Hepatocyte (in vitro differentiated cells): ENCODE measurements around the gene CLIC5.

Experiments used
- EZH2phosphoT487 ChIP-seq: fragments of 200-600 bp; sonication (generic); IDR thresholded peaks from one replicate; pipeline ENCODE4 v1.6.1; 2018; ENCODE audit warnings: antibody characterized with exemption, mild to moderate bottlenecking, low read depth, moderate library complexity; ENCODE audit not compliant: unreplicated experiment, severe bottlenecking
- TF ChIP-seq, protein P1 (sequence below): fragments of 200-600 bp; sonication (generic); IDR thresholded peaks from 2 replicates; pipeline ENCODE4 v1.5.1; 2016; ENCODE audit warnings: antibody characterized with exemption, mild to moderate bottlenecking; ENCODE audit not compliant: poor library complexity

DNA sequence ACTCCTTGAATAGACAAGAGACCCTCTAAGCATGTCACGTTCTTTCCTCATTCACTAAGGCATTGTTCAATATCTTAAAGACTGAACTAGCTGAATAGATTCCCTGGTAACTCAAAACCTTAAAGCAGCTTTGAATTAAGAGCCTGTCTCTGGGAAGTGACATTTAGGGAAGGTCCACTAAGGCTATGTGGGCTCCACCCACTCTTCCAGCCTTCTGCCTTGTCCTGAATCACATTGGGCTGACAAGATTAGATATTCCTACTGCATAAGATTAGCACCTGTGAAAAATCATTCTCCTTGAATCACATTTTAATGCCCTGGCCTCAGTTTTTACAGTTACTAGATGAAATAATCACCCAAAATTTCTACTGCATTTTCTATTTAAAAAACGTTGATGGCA is 36.3 kb downstream of the CLIC5 start:
- TF ChIP-seq, protein P1, sequence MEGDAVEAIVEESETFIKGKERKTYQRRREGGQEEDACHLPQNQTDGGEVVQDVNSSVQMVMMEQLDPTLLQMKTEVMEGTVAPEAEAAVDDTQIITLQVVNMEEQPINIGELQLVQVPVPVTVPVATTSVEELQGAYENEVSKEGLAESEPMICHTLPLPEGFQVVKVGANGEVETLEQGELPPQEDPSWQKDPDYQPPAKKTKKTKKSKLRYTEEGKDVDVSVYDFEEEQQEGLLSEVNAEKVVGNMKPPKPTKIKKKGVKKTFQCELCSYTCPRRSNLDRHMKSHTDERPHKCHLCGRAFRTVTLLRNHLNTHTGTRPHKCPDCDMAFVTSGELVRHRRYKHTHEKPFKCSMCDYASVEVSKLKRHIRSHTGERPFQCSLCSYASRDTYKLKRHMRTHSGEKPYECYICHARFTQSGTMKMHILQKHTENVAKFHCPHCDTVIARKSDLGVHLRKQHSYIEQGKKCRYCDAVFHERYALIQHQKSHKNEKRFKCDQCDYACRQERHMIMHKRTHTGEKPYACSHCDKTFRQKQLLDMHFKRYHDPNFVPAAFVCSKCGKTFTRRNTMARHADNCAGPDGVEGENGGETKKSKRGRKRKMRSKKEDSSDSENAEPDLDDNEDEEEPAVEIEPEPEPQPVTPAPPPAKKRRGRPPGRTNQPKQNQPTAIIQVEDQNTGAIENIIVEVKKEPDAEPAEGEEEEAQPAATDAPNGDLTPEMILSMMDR, result no peak
- no peak for TF ChIP-seq EZH2phosphoT487
